GM19043 (cell line): Measurements from ENCODE around the gene MRTFA.

ENCODE experiments used
- ATAC-seq: cut with Tn5 transposase; IDR thresholded peaks from one replicate; pipeline ENCODE4 v1.9.1; 2021; ENCODE audit warnings: low read depth; ENCODE audit not compliant: unreplicated experiment

The MRTFA gene

GRCh38 chr22:40477683-40478337 is 158.7 kb downstream of the MRTFA start:
- ATAC-seq = no peak

GRCh38 chr22:40476341-40476740 is 160.2 kb downstream of the MRTFA start:
- no peak for ATAC-seq

DNA sequence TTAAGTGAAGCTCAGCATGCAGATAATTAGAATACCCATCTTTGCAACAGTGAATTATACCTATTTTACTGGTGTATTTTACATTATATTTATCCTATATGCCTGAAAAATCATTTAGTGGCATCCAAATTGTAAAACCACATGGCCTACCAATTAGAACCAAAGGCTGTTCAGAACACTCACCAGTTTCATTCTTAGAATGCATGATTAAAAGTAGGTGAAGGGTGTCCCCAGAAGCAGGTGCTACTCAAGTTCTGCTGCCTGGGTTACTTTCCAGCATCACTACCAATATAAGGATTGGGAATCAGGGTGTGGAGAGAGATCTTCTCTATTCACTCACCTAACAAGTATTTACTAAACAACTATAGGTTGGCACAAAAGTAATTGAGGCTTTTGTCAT is 162.8 kb downstream of the MRTFA start:
- no peak for ATAC-seq

- no peak for ATAC-seq
These were observed 163.9 kb downstream of the MRTFA start for GRCh38 chr22:40472579-40472978.

GRCh38 chr22:40472051-40472450 is 164.5 kb downstream of the MRTFA start:
- no peak for ATAC-seq

DNA sequence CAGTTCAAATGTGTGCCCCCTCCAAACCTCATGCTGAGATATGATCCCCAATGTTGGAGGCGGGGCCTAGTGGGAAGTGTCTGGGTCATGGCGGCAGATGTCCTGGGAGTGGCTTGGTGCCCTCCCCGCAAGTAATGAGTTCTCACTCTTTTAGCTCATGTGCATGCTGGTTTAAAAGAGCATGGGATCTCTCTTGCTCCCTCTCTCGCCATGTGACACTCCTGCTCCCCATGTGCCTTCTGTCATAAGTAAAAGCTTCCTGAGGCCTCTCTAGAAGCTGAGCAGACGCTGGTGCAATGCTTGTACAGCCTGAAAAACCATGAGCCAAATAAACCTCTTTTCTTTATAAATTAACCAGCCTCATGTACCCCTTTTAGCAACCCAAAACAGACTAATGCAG is 167.3 kb downstream of the MRTFA start:
- no peak for ATAC-seq

- ATAC-seq = no peak
These were observed 167.9 kb downstream of the MRTFA start for GRCh38 chr22:40468616-40469015.

GRCh38 chr22:40466976-40467375 is 169.5 kb downstream of the MRTFA start:
- ATAC-seq = no peak

- no peak for ATAC-seq
These were observed 172.8 kb downstream of the MRTFA start for GRCh38 chr22:40463683-40464082.

DNA sequence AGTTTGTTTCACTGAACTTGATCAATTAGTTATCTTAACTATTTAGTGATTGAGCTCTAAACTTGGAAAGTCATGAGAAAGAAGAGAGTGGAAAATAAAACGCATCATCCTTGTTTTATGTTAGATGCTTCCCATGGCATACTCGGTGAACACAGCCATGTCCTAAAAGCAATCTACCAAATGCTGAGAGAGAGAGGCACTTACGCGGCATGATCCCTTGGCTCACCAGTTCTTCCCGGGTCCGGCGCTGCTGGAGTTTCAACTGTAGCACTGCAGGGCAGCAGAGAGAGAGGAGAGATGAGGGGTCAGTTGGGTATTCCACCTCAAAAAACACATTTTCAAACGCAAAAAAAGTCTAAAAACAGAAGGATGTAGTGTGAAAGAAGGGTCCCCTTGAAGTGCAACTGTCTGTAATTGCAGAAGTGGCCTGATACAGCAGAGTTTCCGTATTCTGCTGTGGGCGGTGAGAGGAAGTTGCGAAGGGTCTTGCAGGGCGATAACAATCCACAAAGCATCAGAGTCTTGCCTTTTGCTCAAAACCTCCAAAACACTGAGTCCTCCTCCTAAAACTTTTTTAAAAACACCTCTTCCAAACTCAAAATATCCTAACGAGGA is 173.4 kb downstream of the MRTFA start:
- no peak for ATAC-seq

GRCh38 chr22:40462195-40462984 is 174.1 kb downstream of the MRTFA start:
- no peak for ATAC-seq

GRCh38 chr22:40453671-40454070 is 182.8 kb downstream of the MRTFA start:
- ATAC-seq = no peak

DNA sequence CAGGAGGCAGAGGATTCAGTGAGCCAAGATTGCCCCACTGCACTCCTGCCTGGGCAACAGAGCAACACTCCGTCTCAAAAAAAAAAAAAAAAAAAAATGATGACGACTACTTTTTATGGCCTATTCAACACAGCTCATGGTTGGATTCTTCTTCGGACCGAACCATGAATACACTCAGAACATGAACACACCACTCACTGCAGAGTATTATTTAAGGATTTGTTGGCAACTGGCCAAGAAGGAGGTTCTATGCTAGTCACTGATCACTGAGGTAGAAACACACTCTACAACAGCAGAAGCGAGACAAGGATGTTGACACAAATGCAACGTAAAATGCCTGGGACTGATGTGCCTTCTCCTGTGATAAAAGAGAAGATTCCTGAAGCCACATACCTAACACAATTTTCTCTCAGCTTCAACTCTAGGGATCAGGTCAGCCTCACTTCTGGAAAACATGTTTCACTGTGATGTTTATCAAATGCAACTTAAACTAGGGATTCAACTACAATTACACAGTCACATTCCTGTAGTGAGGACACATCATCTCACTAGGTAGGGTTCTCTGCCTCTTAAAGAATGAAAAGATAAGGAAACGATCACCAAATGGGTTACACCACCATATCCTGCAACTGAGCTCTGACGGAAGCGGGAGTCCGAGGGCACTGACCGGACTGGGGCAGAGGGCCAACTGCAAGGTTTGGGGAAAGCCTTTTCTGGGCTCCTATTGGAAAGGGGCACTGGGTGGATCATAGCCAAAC is 183.6 kb downstream of the MRTFA start:
- no peak for ATAC-seq

DNA sequence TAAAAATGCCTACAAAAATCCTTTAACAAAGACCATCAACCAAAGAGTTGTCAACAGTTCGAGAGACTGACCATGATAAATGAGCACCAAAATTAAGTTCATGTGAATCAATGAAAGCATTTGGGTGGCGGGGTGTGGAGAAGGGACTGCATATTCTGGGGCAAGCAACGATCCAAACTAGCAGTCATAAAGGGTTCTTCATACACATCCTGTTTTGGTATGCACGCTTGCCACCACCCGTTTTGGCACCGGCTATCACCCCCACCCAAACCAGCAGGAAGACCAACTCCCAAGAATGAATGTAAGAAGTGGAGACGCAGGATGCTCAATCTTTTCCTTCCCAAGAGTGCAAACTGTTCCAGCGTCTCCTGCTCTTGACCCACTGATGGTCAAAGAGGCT is 185.3 kb downstream of the MRTFA start:
- ATAC-seq = no peak

DNA sequence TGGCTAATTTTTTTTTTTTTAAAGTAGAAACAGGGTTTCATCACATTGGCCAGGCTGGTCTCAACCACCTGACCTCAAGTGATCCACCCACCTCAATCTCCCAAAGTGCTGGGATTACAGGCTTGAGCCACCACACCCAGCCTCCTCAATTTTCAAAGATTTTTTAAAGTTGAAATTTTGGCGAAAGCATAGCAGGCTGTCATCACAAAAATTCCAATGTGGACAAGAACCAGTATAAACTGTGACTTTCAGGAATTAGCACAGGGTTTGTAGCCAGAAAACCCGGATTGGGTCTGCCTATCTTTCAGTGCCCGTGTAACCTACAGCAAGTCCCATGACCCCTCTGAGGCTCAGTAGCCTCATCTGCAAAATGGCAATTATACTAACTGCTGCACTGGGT is 185.9 kb downstream of the MRTFA start:
- no peak for ATAC-seq

- no peak for ATAC-seq
These were observed 186.9 kb downstream of the MRTFA start for GRCh38 chr22:40449676-40450035.

GRCh38 chr22:40446203-40446602 is 190.3 kb downstream of the MRTFA start:
- ATAC-seq = no peak

GRCh38 chr22:40444178-40444831 is 192.2 kb downstream of the MRTFA start:
- ATAC-seq = no peak

- ATAC-seq = no peak
These were observed 192.8 kb downstream of the MRTFA start for GRCh38 chr22:40443732-40444131.

DNA sequence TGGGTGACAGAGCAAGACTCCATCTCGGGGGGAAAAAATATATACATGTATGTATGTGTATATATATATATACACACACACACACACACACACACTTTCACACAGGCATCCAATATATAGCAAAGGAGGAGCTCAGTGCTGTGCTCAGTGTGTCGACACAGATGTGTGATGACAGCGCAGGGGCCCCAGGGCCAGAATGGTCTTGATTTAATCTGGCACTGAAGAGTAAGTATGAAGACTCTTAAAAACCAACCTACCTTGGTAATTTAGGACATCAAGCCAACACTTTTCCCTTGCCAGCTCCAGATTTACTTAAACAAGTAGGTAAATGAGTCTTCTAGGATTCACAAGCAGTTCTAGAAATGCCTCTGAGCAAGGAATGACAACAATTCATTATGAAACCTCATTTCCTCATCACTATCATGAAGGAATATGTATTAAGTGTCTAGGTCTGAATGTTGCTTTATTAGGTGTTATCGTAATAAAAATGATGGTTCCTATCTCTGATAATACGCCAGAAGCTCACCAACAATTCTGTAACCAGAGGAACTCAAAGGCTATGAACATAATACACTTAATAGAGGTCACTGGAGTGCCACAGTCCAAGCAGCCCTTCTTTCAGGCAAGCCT is 194.6 kb downstream of the MRTFA start:
- no peak for ATAC-seq
